GM13976 (cell line): ENCODE results near the gene CES2.
A peak's percentile ranks its signal among the peaks of the same experiment; 100 is the strongest.

Source experiments
- DNase-seq: peaks from one replicate; pipeline ENCODE4 v3.0.0; 2012; ENCODE audit warnings: low spot score
- CTCF ChIP-seq: IDR thresholded peaks from 2 replicates; pipeline ENCODE4 v1.5.1; 2012; ENCODE audit warnings: borderline replicate concordance, mild to moderate bottlenecking; ENCODE audit not compliant: insufficient read depth; ENCODE audit errors: extremely low read depth, missing control alignments, control extremely low read depth
- in situ Hi-C: fragments of 300-500 bp; cut with MboI; formaldehyde crosslinking; loops from one replicate; pipeline ENCODE4 v1.12.0; 2022; ENCODE audit warnings: low sequenced_read_pairs, mixed read lengths, inconsistent platforms; ENCODE audit not compliant: unreplicated experiment

Gene CES2

GRCh38 chr16:66923866-66924265, 11.4 kb upstream of the CES2 start:
- no peak for DNase-seq
- no peak for TF ChIP-seq CTCF
- in situ Hi-C loops, result no loop called here

- peak; percentile 64 for TF ChIP-seq CTCF
- peak; percentile 87 for DNase-seq
- in situ Hi-C loops, result no loop called here
These were observed 10.6 kb upstream of the CES2 start for GRCh38 chr16:66924527-66925321.

- in situ Hi-C loops, result no loop called here
- peak; percentile 63 for DNase-seq
- TF ChIP-seq CTCF, result no peak
These were observed 9.9 kb upstream of the CES2 start, which contains the start of gene RRAD for GRCh38 chr16:66925322-66925840. Gene RRAD, minus strand, starts transcription at chr16:66925535. Its CDS starts 356 bp downstream, at chr16:66925179.

- no peak for DNase-seq
- in situ Hi-C loops, result no loop called here
- no peak for TF ChIP-seq CTCF
These were observed 9.0 kb upstream of the CES2 start for GRCh38 chr16:66926171-66926947.

- DNase-seq, result peak; percentile 70
- in situ Hi-C loops, result no loop called here
These were observed 8.3 kb upstream of the CES2 start for GRCh38 chr16:66926961-66927436.

More at GRCh38 chr16:66926961-66927436, 8.3 kb upstream of the CES2 start:
- no peak for TF ChIP-seq CTCF
